ENCODE measurements around the gene GNG2. TPM values are rescaled to one million over a fixed set of nuclear protein-coding genes. Genes with fewer than 3 reads are reported as not detected.

Gene GNG2
- total and polyA plus RNA-seq, 2 experiments from 2014 or later, result 3.3 to 4.5 TPM

DNA sequence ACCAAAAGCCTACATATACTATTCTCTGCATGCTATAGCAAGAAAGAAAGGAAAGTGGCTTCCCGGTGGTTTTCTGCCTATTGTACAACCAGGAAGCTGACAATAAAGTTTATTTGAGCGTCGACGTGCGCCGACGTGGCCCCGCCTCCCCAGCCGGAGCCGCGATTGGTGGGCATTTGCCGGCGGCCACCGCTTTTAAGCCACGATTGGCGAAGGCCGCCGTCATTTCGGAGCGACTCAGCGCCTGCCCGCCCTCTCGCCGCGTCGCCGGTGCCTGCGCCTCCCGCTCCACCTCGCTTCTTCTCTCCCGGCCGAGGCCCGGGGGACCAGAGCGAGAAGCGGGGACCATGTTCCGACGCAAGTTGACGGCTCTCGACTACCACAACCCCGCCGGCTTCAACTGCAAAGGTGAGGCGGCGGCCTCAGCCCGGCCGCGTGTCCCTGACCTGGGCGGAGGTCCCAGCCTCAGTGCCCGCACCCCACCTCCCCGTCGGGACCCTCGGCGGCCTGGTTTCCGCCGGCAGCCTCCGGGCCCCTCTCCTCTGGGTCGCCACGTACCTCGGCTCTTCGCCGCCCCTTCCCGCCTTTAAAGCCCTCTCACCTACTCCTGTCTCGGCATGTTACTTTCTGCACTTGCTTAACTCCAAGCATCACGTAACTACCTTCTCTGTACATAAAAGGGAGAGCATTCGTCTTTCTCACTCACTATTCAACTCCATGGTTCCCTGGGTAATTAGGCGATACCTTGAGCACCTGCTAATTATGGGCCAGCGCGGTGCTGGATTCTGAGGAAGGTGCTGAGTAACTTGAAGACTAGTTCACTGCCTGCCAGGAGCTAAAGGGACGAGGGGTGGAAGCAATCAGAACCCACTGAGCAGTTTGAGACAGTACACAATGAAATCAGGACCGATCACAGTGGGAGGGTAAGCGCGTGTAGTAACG, 129.2 kb downstream of the GNG2 start, which contains the start of gene RTRAF:
Gene RTRAF, plus strand, starts transcription at position 254 of the 942 bp plus-strand sequence. Its CDS starts 94 bp downstream, at position 348.
- peak within 1 kb of the TSS; percentile 91 for H3K4me3 ChIP-seq
- peaks cover 17% of the 10 kb centered on the region for H3K4me1 ChIP-seq (ENCODE audit: low read depth)
- H3K9me3 ChIP-seq (ENCODE audit: low read depth), result no peaks in the 10 kb centered on the region
- no peaks in the 10 kb centered on the region for H3K27me3 ChIP-seq
- H3K36me3 ChIP-seq, result peaks cover 21% of the 10 kb centered on the region
- no peak for TF ChIP-seq CTCF (IDR thresholded peaks at IDR 0.05; ENCODE audit: low read depth, low read length)
- H3K27ac ChIP-seq, result peak within 1 kb of the TSS; percentile 90
- peak; percentile 95 to 97 for DNase-seq (ENCODE audit: low read depth in 1 of 2, low spot score in 1 of 2)

- TF ChIP-seq CTCF (IDR thresholded peaks at IDR 0.05; ENCODE audit: low read depth, low read length), result no peak
- no peak for DNase-seq (ENCODE audit: low read depth in 1 of 2, low spot score in 1 of 2)
- Histone ChIP-seq H3K4me3 (peak overlapping the region; percentile 91), H3K4me1 (ENCODE audit: low read depth) (peaks cover 25% of the 10 kb centered on the region), H3K27ac (peak overlapping the region; percentile 90), H3K36me3 (peaks cover 24% of the 10 kb centered on the region), H3K27me3 (no peaks in the 10 kb centered on the region), H3K9me3 (ENCODE audit: low read depth) (no peaks in the 10 kb centered on the region)
Observed at GRCh38 chr14:51990488-51990887, 130.1 kb downstream of the GNG2 start.

- no peaks in the 10 kb centered on the region for H3K9me3 ChIP-seq (ENCODE audit: low read depth)
- TF ChIP-seq CTCF (IDR thresholded peaks at IDR 0.05; ENCODE audit: low read depth, low read length), result no peak
- H3K36me3 ChIP-seq, result peaks cover 38% of the 10 kb centered on the region
- peaks cover 20% of the 10 kb centered on the region for H3K4me1 ChIP-seq (ENCODE audit: low read depth)
- no peak for DNase-seq (ENCODE audit: low read depth in 1 of 2, low spot score in 1 of 2)
- H3K27ac ChIP-seq, result peak overlapping the region; percentile 61
- H3K4me3 ChIP-seq, result no peak overlapping the region
- no peaks in the 10 kb centered on the region for H3K27me3 ChIP-seq
Observed at GRCh38 chr14:51993285-51993920, 133.0 kb downstream of the GNG2 start.

- Histone ChIP-seq H3K4me3 (no peak overlapping the region), H3K9me3 (ENCODE audit: low read depth) (no peaks in the 10 kb centered on the region), H3K27ac (peak overlapping the region; percentile 3), H3K36me3 (peaks cover 60% of the 10 kb centered on the region), H3K4me1 (ENCODE audit: low read depth) (peaks cover 7% of the 10 kb centered on the region), H3K27me3 (no peaks in the 10 kb centered on the region)
- DNase-seq (ENCODE audit: low read depth in 1 of 2, low spot score in 1 of 2), result peak; percentile 60 to 78
- peak; percentile 67 for TF ChIP-seq CTCF (IDR thresholded peaks at IDR 0.05; ENCODE audit: low read depth, low read length)
Observed at GRCh38 chr14:51996148-51996746, 135.8 kb downstream of the GNG2 start.

GRCh38 chr14:51998348-51998747, 137.9 kb downstream of the GNG2 start:
- DNase-seq (ENCODE audit: low read depth in 1 of 2, low spot score in 1 of 2), result no peak
- H3K4me1 ChIP-seq (ENCODE audit: low read depth), result peaks cover 21% of the 10 kb centered on the region
- peaks cover 58% of the 10 kb centered on the region for H3K36me3 ChIP-seq
- H3K4me3 ChIP-seq, result no peak overlapping the region
- TF ChIP-seq CTCF (IDR thresholded peaks at IDR 0.05; ENCODE audit: low read depth, low read length), result no peak
- no peaks in the 10 kb centered on the region for H3K9me3 ChIP-seq (ENCODE audit: low read depth)
- no peaks in the 10 kb centered on the region for H3K27me3 ChIP-seq
- H3K27ac ChIP-seq, result no peak overlapping the region
